IPS-20b (cell line): Measurements from ENCODE around the gene TGFB2.

Experiments
- H3K27ac ChIP-seq: one replicate; pipeline ENCODE4 v1.5.1; 2013; ENCODE audit warnings: low read length
- H3K27me3 ChIP-seq: 2 replicates; pipeline ENCODE4 v1.6.1; 2013; ENCODE audit warnings: mild to moderate bottlenecking, low read length, inconsistent platforms; ENCODE audit not compliant: insufficient read depth
- H3K36me3 ChIP-seq: 2 replicates; pipeline ENCODE4 v1.6.1; 2013; ENCODE audit warnings: low read depth, mild to moderate bottlenecking, inconsistent platforms, low read length, moderate library complexity; ENCODE audit not compliant: insufficient read depth
- H3K4me1 ChIP-seq: 2 replicates; pipeline ENCODE4 v1.6.1; 2013; ENCODE audit warnings: mild to moderate bottlenecking, control low read depth, inconsistent platforms, low read length, moderate library complexity; ENCODE audit not compliant: insufficient read depth
- H3K4me3 ChIP-seq: 2 replicates; pipeline ENCODE4 v1.5.1; 2013; ENCODE audit warnings: mild to moderate bottlenecking, low read length, inconsistent platforms
- H3K9ac ChIP-seq: 2 replicates; pipeline ENCODE4 v1.6.1; 2013; ENCODE audit warnings: low read depth, mild to moderate bottlenecking, inconsistent platforms, low read length, moderate library complexity
- H3K9me3 ChIP-seq: 2 replicates; pipeline ENCODE4 v1.6.1; 2013; ENCODE audit warnings: mild to moderate bottlenecking, low read depth, low read length, inconsistent platforms; ENCODE audit not compliant: insufficient read depth

Gene TGFB2

DNA sequence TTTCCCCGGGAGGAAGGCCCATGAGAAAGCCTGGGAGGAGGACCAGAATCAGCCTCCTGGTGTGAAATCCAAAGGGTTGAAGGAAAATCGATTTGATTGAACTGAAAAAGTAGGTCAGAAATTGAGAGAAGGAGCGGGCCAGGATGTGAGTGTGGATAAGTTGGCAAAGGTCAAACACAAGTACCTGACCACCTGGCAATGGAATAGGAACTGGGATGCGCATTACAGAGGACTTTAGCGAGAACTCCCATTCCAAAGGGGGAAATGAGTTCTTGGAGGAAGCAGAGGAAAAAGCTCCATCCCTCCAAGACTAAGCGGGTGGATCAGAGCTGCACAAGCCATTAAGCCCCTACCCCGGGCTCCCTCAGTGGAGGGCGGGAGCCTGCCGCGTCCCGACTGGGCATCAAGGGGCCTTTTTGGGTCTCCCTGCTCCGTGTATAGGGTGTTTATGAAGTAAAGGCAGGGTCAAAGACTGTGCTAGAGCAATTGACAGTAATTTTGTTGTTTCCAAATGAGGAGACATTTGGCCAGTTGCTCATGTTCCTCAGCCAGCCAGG, 56.4 kb downstream of the TGFB2 start:
- Histone ChIP-seq H3K4me1 (peaks cover 7% of the 10 kb centered on the region; the same call in 1 of the 2 replicates), H3K9me3 (no peaks in the 10 kb centered on the region), H3K27ac (no peak overlapping the region), H3K27me3 (no peaks in the 10 kb centered on the region), H3K4me3 (no peak overlapping the region), H3K36me3 (no peaks in the 10 kb centered on the region), H3K9ac (no peak overlapping the region)

DNA sequence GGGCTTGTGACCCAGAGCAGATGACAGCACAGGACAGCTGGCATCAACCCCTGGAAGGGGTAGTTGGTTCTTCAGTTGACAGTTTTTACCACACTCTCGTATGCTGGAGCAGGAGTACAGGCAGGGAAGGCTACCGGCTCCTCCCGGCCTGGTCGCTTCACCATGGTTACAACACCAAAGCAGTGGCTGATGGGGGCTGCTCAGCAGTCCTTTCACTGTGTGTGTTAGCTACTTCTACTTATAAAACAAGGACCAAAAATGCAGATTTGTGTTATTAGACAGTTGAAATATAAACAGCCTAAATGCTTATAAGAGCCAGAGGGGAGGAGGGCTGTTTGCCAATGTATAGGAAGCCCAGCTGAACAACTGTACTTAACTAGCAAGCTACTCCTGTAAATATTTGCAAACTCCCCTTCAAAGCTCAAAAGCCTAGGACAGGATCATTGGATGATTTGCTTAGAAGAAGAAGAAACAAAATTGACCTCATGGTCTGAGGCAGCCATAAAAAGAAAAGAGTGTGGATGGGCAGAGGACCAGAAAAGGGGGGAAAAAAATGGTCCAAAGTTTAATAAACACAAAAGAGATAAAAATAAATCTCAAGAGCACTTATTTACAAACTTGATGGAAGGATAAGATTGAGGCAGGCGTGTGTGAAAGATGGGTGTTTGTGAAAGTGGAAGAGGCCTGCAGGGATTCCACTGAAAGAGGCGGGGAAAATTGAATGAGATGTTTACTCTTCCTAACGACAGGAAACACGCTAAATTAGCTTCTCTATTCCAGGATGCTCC, 57.1 kb downstream of the TGFB2 start:
- H3K36me3 ChIP-seq, result no peaks in the 10 kb centered on the region
- peaks cover 7% of the 10 kb centered on the region; the same call in 1 of the 2 replicates for H3K4me1 ChIP-seq
- H3K27me3 ChIP-seq, result no peaks in the 10 kb centered on the region
- no peak overlapping the region for H3K27ac ChIP-seq
- H3K9ac ChIP-seq, result no peak overlapping the region
- no peak overlapping the region for H3K4me3 ChIP-seq
- no peaks in the 10 kb centered on the region for H3K9me3 ChIP-seq

- Histone ChIP-seq H3K9ac (no peak overlapping the region), H3K9me3 (no peaks in the 10 kb centered on the region), H3K4me1 (peaks cover 7% of the 10 kb centered on the region; the same call in 1 of the 2 replicates), H3K27ac (no peak overlapping the region), H3K27me3 (no peaks in the 10 kb centered on the region), H3K36me3 (no peaks in the 10 kb centered on the region), H3K4me3 (no peak overlapping the region)
Measured at GRCh38 chr1:218402786-218403120, 57.6 kb downstream of the TGFB2 start.

- H3K9ac ChIP-seq, result no peak overlapping the region
- H3K9me3 ChIP-seq, result no peaks in the 10 kb centered on the region
- no peaks in the 10 kb centered on the region for H3K36me3 ChIP-seq
- no peaks in the 10 kb centered on the region for H3K27me3 ChIP-seq
- no peak overlapping the region for H3K27ac ChIP-seq
- H3K4me1 ChIP-seq, result peaks cover 7% of the 10 kb centered on the region; the same call in 1 of the 2 replicates
- H3K4me3 ChIP-seq, result no peak overlapping the region
Measured at GRCh38 chr1:218403300-218403699, 58.2 kb downstream of the TGFB2 start.

- no peaks in the 10 kb centered on the region for H3K36me3 ChIP-seq
- H3K27ac ChIP-seq, result no peak overlapping the region
- H3K27me3 ChIP-seq, result no peaks in the 10 kb centered on the region
- H3K4me1 ChIP-seq, result peaks cover 4% of the 10 kb centered on the region; the same call in 1 of the 2 replicates
- no peak overlapping the region for H3K9ac ChIP-seq
- no peaks in the 10 kb centered on the region for H3K9me3 ChIP-seq
- no peak overlapping the region for H3K4me3 ChIP-seq
Measured at GRCh38 chr1:218407630-218408029, 62.5 kb downstream of the TGFB2 start.

DNA sequence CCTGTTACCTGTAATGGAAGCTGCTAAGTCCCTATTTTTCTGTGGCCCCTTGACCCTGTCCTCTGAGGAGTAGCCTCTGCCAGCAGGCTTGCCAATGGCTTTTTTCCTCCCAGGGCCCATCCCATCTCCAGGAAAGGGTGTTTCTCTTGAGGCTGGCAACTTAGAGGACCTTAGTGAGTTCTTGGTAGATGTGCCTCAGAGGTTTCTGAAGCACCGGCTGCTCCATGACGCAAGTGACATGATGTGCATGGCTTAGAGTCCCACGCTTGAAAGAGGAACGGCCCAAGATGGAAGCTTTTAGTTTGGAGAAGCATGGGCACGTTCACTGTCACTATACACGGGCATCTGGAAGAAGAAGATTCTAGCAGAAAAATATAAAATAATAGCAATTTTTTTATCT, 63.0 kb downstream of the TGFB2 start:
- no peaks in the 10 kb centered on the region for H3K4me1 ChIP-seq
- no peaks in the 10 kb centered on the region for H3K9me3 ChIP-seq
- no peak overlapping the region for H3K9ac ChIP-seq
- H3K36me3 ChIP-seq, result no peaks in the 10 kb centered on the region
- no peak overlapping the region for H3K4me3 ChIP-seq
- no peaks in the 10 kb centered on the region for H3K27me3 ChIP-seq
- H3K27ac ChIP-seq, result no peak overlapping the region

GRCh38 chr1:218408942-218409341, 63.8 kb downstream of the TGFB2 start:
- no peaks in the 10 kb centered on the region for H3K4me1 ChIP-seq
- no peak overlapping the region for H3K4me3 ChIP-seq
- no peak overlapping the region for H3K9ac ChIP-seq
- no peaks in the 10 kb centered on the region for H3K27me3 ChIP-seq
- H3K36me3 ChIP-seq, result no peaks in the 10 kb centered on the region
- no peaks in the 10 kb centered on the region for H3K9me3 ChIP-seq
- no peak overlapping the region for H3K27ac ChIP-seq

- H3K4me3 ChIP-seq, result no peak overlapping the region
- no peaks in the 10 kb centered on the region for H3K27me3 ChIP-seq
- H3K36me3 ChIP-seq, result no peaks in the 10 kb centered on the region
- no peaks in the 10 kb centered on the region for H3K4me1 ChIP-seq
- H3K9me3 ChIP-seq, result no peaks in the 10 kb centered on the region
- H3K9ac ChIP-seq, result no peak overlapping the region
- H3K27ac ChIP-seq, result no peak overlapping the region
Measured at GRCh38 chr1:218409946-218410510, 64.9 kb downstream of the TGFB2 start.

GRCh38 chr1:218411101-218411500, 66.0 kb downstream of the TGFB2 start:
- no peak overlapping the region for H3K4me3 ChIP-seq
- H3K27ac ChIP-seq, result no peak overlapping the region
- H3K4me1 ChIP-seq, result no peaks in the 10 kb centered on the region
- H3K27me3 ChIP-seq, result no peaks in the 10 kb centered on the region
- no peak overlapping the region for H3K9ac ChIP-seq
- H3K36me3 ChIP-seq, result no peaks in the 10 kb centered on the region
- H3K9me3 ChIP-seq, result no peaks in the 10 kb centered on the region

DNA sequence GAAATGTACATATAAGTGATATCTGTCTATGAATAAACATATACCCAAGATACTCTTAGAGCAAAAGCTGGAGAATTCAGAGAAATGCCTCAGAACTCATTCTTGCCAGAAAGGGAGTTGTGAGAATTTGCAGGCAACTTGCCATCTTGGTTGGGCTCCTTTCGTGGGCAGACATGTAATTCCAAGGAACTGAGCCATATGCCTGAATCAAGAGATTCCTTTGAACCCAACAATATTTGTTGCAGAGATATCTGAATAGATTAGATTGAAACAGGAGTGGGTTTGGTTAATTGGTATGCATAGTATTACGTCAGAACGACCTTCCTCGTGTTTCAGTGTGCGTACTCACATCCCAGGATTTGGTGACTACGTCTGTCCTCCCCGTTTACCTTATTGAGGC, 67.0 kb downstream of the TGFB2 start:
- no peak overlapping the region for H3K27ac ChIP-seq
- H3K4me3 ChIP-seq, result no peak overlapping the region
- H3K27me3 ChIP-seq, result no peaks in the 10 kb centered on the region
- H3K9ac ChIP-seq, result no peak overlapping the region
- no peaks in the 10 kb centered on the region for H3K4me1 ChIP-seq
- H3K36me3 ChIP-seq, result no peaks in the 10 kb centered on the region
- H3K9me3 ChIP-seq, result no peaks in the 10 kb centered on the region

- H3K4me1 ChIP-seq, result no peaks in the 10 kb centered on the region
- no peak overlapping the region for H3K9ac ChIP-seq
- H3K36me3 ChIP-seq, result no peaks in the 10 kb centered on the region
- H3K9me3 ChIP-seq, result peaks cover 5% of the 10 kb centered on the region; the same call in 1 of the 2 replicates
- no peak overlapping the region for H3K27ac ChIP-seq
- no peaks in the 10 kb centered on the region for H3K27me3 ChIP-seq
- H3K4me3 ChIP-seq, result no peak overlapping the region
Measured at GRCh38 chr1:218413179-218413578, 68.0 kb downstream of the TGFB2 start.
